ENCODE measurements around the gene UTP14A.
"Not testable (repeated sequence)": the region's sequence is repeated elsewhere in the genome, so short reads cannot be mapped to it uniquely, and the experiment has no call there.

The UTP14A gene

GRCh38 chrX:129905787-129906580, at the start of gene UTP14A:
Gene UTP14A, plus strand, starts transcription at chrX:129906164. Its CDS starts 47 bp downstream, at chrX:129906211.
- DNase-seq (ENCODE audit: low spot score) = peak; percentile 84

- not testable (repeated sequence) for DNase-seq (ENCODE audit: low spot score)
Measured at GRCh38 chrX:129859134-129859533, 46.8 kb upstream of the UTP14A start.

GRCh38 chrX:129866321-129866720, 39.6 kb upstream of the UTP14A start:
- DNase-seq (ENCODE audit: low spot score) = not testable (repeated sequence)

- DNase-seq (ENCODE audit: low spot score) = no peak
Measured at GRCh38 chrX:129872524-129872923, 33.4 kb upstream of the UTP14A start.

GRCh38 chrX:129875669-129876068, 30.3 kb upstream of the UTP14A start:
- no peak for DNase-seq (ENCODE audit: low spot score)

- no peak for DNase-seq (ENCODE audit: low spot score)
Measured at GRCh38 chrX:129876771-129877305, 29.1 kb upstream of the UTP14A start.

GRCh38 chrX:129877401-129877800, 28.6 kb upstream of the UTP14A start:
- DNase-seq (ENCODE audit: low spot score) = no peak

- DNase-seq (ENCODE audit: low spot score) = no peak
Measured at GRCh38 chrX:129900054-129900453, 5.9 kb upstream of the UTP14A start.

- no peak for DNase-seq (ENCODE audit: low spot score)
Measured at GRCh38 chrX:129908636-129909035, 2.7 kb downstream of the UTP14A start.

- DNase-seq (ENCODE audit: low spot score) = peak; percentile 81
Measured at GRCh38 chrX:129925305-129926092, 19.5 kb downstream of the UTP14A start.

- DNase-seq (ENCODE audit: low spot score) = no peak
Measured at GRCh38 chrX:129930941-129931410, 25.0 kb downstream of the UTP14A start.

- DNase-seq (ENCODE audit: low spot score) = peak; percentile 79
Measured at GRCh38 chrX:129931411-129932015, 25.5 kb downstream of the UTP14A start.

- DNase-seq (ENCODE audit: low spot score) = peak; percentile 84
Measured at GRCh38 chrX:129932016-129932820, 26.3 kb downstream of the UTP14A start.

- DNase-seq (ENCODE audit: low spot score) = no peak
Measured at GRCh38 chrX:129932821-129933321, 26.9 kb downstream of the UTP14A start.

GRCh38 chrX:129933700-129934099, 27.7 kb downstream of the UTP14A start:
- no peak for DNase-seq (ENCODE audit: low spot score)

GRCh38 chrX:129934461-129934860, 28.5 kb downstream of the UTP14A start:
- DNase-seq (ENCODE audit: low spot score) = no peak

GRCh38 chrX:129934952-129935351, 29.0 kb downstream of the UTP14A start:
- DNase-seq (ENCODE audit: low spot score) = no peak

- no peak for DNase-seq (ENCODE audit: low spot score)
Measured at GRCh38 chrX:129938081-129938480, 32.1 kb downstream of the UTP14A start.

GRCh38 chrX:129939986-129940385, 34.0 kb downstream of the UTP14A start:
- no peak for DNase-seq (ENCODE audit: low spot score)

- DNase-seq (ENCODE audit: low spot score) = no peak
Measured at GRCh38 chrX:129940721-129941120, 34.8 kb downstream of the UTP14A start.

- no peak for DNase-seq (ENCODE audit: low spot score)
Measured at GRCh38 chrX:129945131-129945530, 39.2 kb downstream of the UTP14A start.
